Mesenteric fat pad (tissue), 1 donor: Measurements from ENCODE around the gene CEP70. TPM values are rescaled to one million over a fixed set of nuclear protein-coding genes. Genes with fewer than 3 reads are reported as not detected.
"Not testable (repeated sequence)": the region's sequence is repeated elsewhere in the genome, so short reads cannot be mapped to it uniquely, and the experiment has no call there.

Experiments
- DNase-seq: peaks from one replicate; pipeline ENCODE4 v3.0.0-alpha.2; 2020; ENCODE audit warnings: low spot score
- total RNA-seq: library from RNA; stranded (reverse); fragmentation: NEBNext Ultra II Directional; extraction: Animal tissue kit (Norgen Biotek cat#: 25700); gene quantifications from one replicate; pipeline ENCODE4 v1.2.1, GENCODE V29; 2021
- donor health status: DM: yes; HTN: yes; CAD: no.

Gene CEP70
- total RNA-seq, 1 donor from 2014 or later: 14.2 TPM

GRCh38 chr3:138513090-138513843 lies 80.8 kb downstream of the CEP70 start:
- DNase-seq: no peak

- no peak for DNase-seq
Measured at GRCh38 chr3:138511945-138512344, 82.1 kb downstream of the CEP70 start.

- DNase-seq: no peak
Measured at GRCh38 chr3:138509586-138509985, 84.5 kb downstream of the CEP70 start.

GRCh38 chr3:138507524-138507923 lies 86.5 kb downstream of the CEP70 start:
- no peak for DNase-seq

- DNase-seq: no peak
Measured at GRCh38 chr3:138498991-138499390, 95.1 kb downstream of the CEP70 start.

GRCh38 chr3:138497851-138498250 lies 96.2 kb downstream of the CEP70 start:
- DNase-seq: no peak

GRCh38 chr3:138497021-138497420 lies 97.0 kb downstream of the CEP70 start:
- no peak for DNase-seq

- DNase-seq: no peak
Measured at GRCh38 chr3:138496436-138496835, 97.6 kb downstream of the CEP70 start.

GRCh38 chr3:138495638-138496037 lies 98.4 kb downstream of the CEP70 start:
- not testable (repeated sequence) for DNase-seq

GRCh38 chr3:138494607-138494929 lies 99.5 kb downstream of the CEP70 start:
- DNase-seq: no peak

GRCh38 chr3:138493804-138494606 lies 100.1 kb downstream of the CEP70 start:
- DNase-seq: no peak

GRCh38 chr3:138492980-138493675 lies 100.9 kb downstream of the CEP70 start:
- no peak for DNase-seq

- no peak for DNase-seq
Measured at GRCh38 chr3:138491971-138492370, 102.1 kb downstream of the CEP70 start.

GRCh38 chr3:138486580-138486979 lies 107.5 kb downstream of the CEP70 start:
- DNase-seq: not testable (repeated sequence)

GRCh38 chr3:138484672-138485071 lies 109.4 kb downstream of the CEP70 start:
- not testable (repeated sequence) for DNase-seq

GRCh38 chr3:138479438-138479863 lies 114.6 kb downstream of the CEP70 start:
- no peak for DNase-seq

GRCh38 chr3:138477801-138478200 lies 116.3 kb downstream of the CEP70 start:
- DNase-seq: no peak

GRCh38 chr3:138477120-138477519 lies 116.9 kb downstream of the CEP70 start:
- DNase-seq: peak; percentile 47

GRCh38 chr3:138476526-138476925 lies 117.5 kb downstream of the CEP70 start:
- DNase-seq: no peak

GRCh38 chr3:138474163-138474562 lies 119.9 kb downstream of the CEP70 start:
- peak; percentile 89 for DNase-seq

- DNase-seq: peak; percentile 62
Measured at GRCh38 chr3:138473391-138473790, 120.7 kb downstream of the CEP70 start.
